Naive thymus-derived CD4-positive, alpha-beta T cell (primary cell): ENCODE measurements around the gene SOHLH2. TPM values are rescaled to one million over a fixed set of nuclear protein-coding genes. Genes with fewer than 3 reads are reported as not detected.

Source experiments
- ATAC-seq: fragments of 150-1000 bp; cut with Tn5 transposase; 2 replicates; pipeline ENCODE4 v1.10.0; 2021; ENCODE audit warnings: mild to moderate bottlenecking, moderate library complexity
- CTCF ChIA-PET: fragments of 350-600 bp; sonication (Branson Sonifier 250); formaldehyde crosslinking; loops from one replicate; lab custom pipeline; 2021; ENCODE audit warnings: antibody characterized with exemption; lab: Charles Lee
- POLR2A ChIA-PET: fragments of 350-600 bp; sonication (Branson Sonifier 250); formaldehyde crosslinking; loops from one replicate; lab custom pipeline; 2021; ENCODE audit warnings: antibody characterized with exemption, inconsistent platforms; lab: Charles Lee
- DNase-seq, 9 donors: peaks; one replicate each; pipeline versions ENCODE4 v3.0.0 to v3.0.0-alpha.2; 2020 to 2022; ENCODE audit warnings: mixed read lengths in 1 of 9
- H3K27ac ChIP-seq: one replicate; pipeline ENCODE4 v1.7.0; 2013; ENCODE audit warnings: mild to moderate bottlenecking, low read depth, low read length, moderate library complexity
- H3K27me3 ChIP-seq, 2 donors: one replicate each; pipeline ENCODE4 v1.7.0; 2013; ENCODE audit warnings: low read length in 2 of 2, mild to moderate bottlenecking in 2 of 2, moderate library complexity in 2 of 2; ENCODE audit not compliant: control insufficient read depth in 2 of 2, insufficient read depth in 2 of 2
- H3K36me3 ChIP-seq, 3 experiments: 1 replicate in 2 of 3; 2 replicates in 1 of 3; pipeline ENCODE4 v1.7.0; 2013; ENCODE audit warnings: low read length in 3 of 3, mild to moderate bottlenecking in 3 of 3, moderate library complexity in 1 of 3; ENCODE audit not compliant: insufficient read depth in 3 of 3, control insufficient read depth in 2 of 3
- H3K4me1 ChIP-seq, 2 donors: one replicate each; pipeline ENCODE4 v1.7.0; 2013; ENCODE audit warnings: low read length in 2 of 2, mild to moderate bottlenecking in 2 of 2, moderate library complexity in 1 of 2; ENCODE audit not compliant: control insufficient read depth in 2 of 2, insufficient read depth in 2 of 2
- H3K4me3 ChIP-seq: 2 replicates; pipeline ENCODE4 v1.7.0; 2013; ENCODE audit warnings: mild to moderate bottlenecking, low read length
- H3K9me3 ChIP-seq, 3 experiments: 1 replicate in 2 of 3; 2 replicates in 1 of 3; pipeline ENCODE4 v1.7.0; 2013; ENCODE audit warnings: low read length in 3 of 3; ENCODE audit not compliant: control insufficient read depth in 2 of 3
- H3K27ac Mint-ChIP-seq, 9 donors: one replicate each; pipeline ENCODE4 v1.8.0; 2020 to 2022; ENCODE audit warnings: mixed read lengths in 9 of 9, mild to moderate bottlenecking in 8 of 9, moderate library complexity in 5 of 9, inconsistent platforms in 2 of 9
- H3K27me3 Mint-ChIP-seq, 5 donors: one replicate each; pipeline ENCODE4 v1.8.0; 2021 to 2022; ENCODE audit warnings: mixed read lengths in 5 of 5, mild to moderate bottlenecking in 1 of 5
- H3K36me3 Mint-ChIP-seq, 5 donors: one replicate each; pipeline ENCODE4 v1.8.0; 2020 to 2022; ENCODE audit warnings: mixed read lengths in 5 of 5, mild to moderate bottlenecking in 3 of 5, inconsistent platforms in 1 of 5
- H3K4me1 Mint-ChIP-seq, 7 donors: one replicate each; pipeline ENCODE4 v1.8.0; 2020 to 2022; ENCODE audit warnings: mixed read lengths in 7 of 7, mild to moderate bottlenecking in 3 of 7, inconsistent platforms in 1 of 7
- H3K4me3 Mint-ChIP-seq, 10 donors: one replicate each; pipeline ENCODE4 v1.8.0; 2020 to 2022; ENCODE audit warnings: mild to moderate bottlenecking in 10 of 10, mixed read lengths in 10 of 10, moderate library complexity in 6 of 10, inconsistent platforms in 2 of 10
- H3K9me3 Mint-ChIP-seq, 11 donors: one replicate each; pipeline ENCODE4 v1.8.0; 2020 to 2022; ENCODE audit warnings: mixed read lengths in 11 of 11, mild to moderate bottlenecking in 4 of 11, inconsistent platforms in 1 of 11, moderate library complexity in 1 of 11
- intact Hi-C, 2 donors: fragments of 100-400 bp; cut with micrococcal nuclease; formaldehyde crosslinking; loops; one replicate each; pipeline ENCODE4 v1.15.1; 2023
- polyA plus RNA-seq, 2 donors: library from polyadenylated mRNA; unstranded; fragments of 300-500 nt; fragmentation: Illumina TruSeq; gene quantifications; one replicate each; pipeline ENCODE4 v1.2.3, GENCODE V29; 2021
- total RNA-seq, 6 experiments: library from RNA in 5 of 6; stranded (reverse) in 5 of 6; gene quantifications; 1 replicate in 5 of 6; 2 replicates in 1 of 6; pipeline ENCODE4 v1.2.3 and lab custom pipeline; 2021 to 2026

Gene SOHLH2
- total and polyA plus RNA-seq, 7 experiments from 2014 or later: not detected

DNA sequence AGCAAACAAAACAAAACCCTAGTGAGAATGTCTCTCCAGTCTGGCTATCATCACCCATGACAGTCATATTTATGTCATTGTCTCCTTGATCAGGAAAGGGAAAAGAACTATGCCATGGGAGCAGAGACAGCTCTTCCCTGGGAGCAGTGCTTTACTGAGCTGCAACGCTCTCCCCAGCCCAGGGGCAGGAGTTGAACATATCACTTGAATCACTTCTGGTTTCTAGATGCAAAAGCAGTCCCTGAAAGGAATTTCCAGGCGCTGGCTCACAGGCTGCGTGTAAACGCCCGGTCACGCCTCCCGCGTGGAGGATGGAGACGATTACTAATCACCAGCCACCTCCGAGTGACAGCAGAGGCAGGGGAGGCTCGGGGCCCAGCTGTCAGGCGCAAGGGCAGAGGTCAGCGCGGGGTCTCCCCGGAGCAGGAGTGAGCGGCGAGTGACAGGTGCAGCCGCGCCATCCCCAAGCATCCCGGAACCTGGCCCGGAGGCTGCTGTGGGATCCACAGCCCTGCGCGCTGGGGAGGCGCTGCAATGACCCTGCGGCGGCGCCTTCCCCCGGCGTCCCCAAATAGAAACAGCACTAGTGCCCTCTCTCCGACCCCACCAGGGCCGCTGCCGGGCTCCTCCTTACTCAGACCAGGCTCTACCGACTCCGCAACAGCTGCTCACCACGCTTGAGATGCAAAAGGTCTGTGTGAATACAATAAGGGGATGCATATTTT, 59.6 kb downstream of the SOHLH2 start:
- Histone ChIP-seq H3K4me1 (no peaks in the 10 kb centered on the region), H3K27ac (no peak overlapping the region), H3K4me3 (no peak overlapping the region), H3K9me3 (no peaks in the 10 kb centered on the region), H3K36me3 (no peaks in the 10 kb centered on the region), H3K27me3 (no peaks in the 10 kb centered on the region)
- Mint-ChIP-seq H3K27ac (peak overlapping the region in 1 of 9 donors; percentile 42), H3K4me1 (no peaks in the 10 kb centered on the region), H3K27me3 (peaks cover 13 to 28% (median 23%) of the 10 kb centered on the region in 5 donors), H3K36me3 (no peaks in the 10 kb centered on the region), H3K4me3 (no peak overlapping the region), H3K9me3 (peaks cover 0 to 21% (median 6%) of the 10 kb centered on the region in 11 donors)
- ATAC-seq (no peak), DNase-seq (no peak)
- intact Hi-C loops: no loop called here
- ChIA-PET CTCF (no interaction called here), POLR2A (no interaction called here)

DNA sequence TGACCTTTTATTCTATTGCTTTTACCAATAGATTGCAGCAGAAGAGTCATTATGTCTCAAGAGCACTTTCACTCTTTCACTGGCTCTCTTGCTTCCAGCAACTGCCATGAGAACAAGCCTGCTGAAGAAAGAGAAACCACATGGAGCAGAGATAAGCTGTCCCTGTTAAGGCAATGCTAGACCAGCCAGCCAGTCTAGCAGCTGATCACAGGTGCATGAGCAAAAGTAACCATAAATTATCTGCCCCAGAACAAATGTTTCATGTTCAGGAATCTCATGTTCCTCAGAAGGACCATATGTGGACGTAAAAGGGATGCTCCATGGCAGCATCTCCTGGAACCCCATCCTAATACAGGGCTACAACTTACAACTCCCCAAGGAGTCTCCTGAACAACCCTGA, 62.8 kb downstream of the SOHLH2 start:
- intact Hi-C loops: no loop called here
- Mint-ChIP-seq H3K36me3 (no peaks in the 10 kb centered on the region), H3K27me3 (peaks cover 13 to 32% (median 23%) of the 10 kb centered on the region in 5 donors), H3K27ac (no peak overlapping the region), H3K4me3 (no peak overlapping the region), H3K4me1 (no peaks in the 10 kb centered on the region), H3K9me3 (peaks cover 0 to 28% (median 6%) of the 10 kb centered on the region in 11 donors)
- H3K27ac ChIP-seq: no peak overlapping the region
- H3K4me1 ChIP-seq: no peaks in the 10 kb centered on the region
- CTCF ChIA-PET: no interaction called here
- no peak for DNase-seq
- POLR2A ChIA-PET: no interaction called here
- H3K36me3 ChIP-seq: no peaks in the 10 kb centered on the region
- H3K4me3 ChIP-seq: no peak overlapping the region
- no peak for ATAC-seq
- H3K27me3 ChIP-seq: no peaks in the 10 kb centered on the region
- H3K9me3 ChIP-seq: no peaks in the 10 kb centered on the region

DNA sequence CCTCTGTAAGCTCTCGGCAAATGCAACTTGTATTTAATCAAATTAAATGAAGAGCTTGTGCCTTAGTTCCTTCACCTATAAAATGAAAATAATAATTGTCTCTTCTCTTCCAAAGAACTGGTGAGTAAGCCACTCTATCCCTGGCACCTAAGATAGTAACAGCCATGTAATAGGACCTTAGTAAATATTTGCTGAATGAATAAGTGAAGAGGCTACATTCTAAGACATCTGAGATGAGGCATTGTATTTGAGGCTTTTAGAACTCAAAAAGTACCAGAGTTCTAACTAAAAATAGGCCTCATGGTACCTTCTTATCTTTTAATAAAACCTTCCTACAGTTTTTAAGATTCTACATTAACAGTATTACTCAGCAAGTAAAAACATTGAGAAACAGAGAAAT, 65.9 kb downstream of the SOHLH2 start:
- ATAC-seq: no peak
- Mint-ChIP-seq H3K36me3 (no peaks in the 10 kb centered on the region), H3K27ac (no peak overlapping the region), H3K4me3 (no peak overlapping the region), H3K4me1 (no peaks in the 10 kb centered on the region), H3K27me3 (peaks cover 0 to 8% (median 4%) of the 10 kb centered on the region in 5 donors), H3K9me3 (peaks cover 0 to 24% (median 4%) of the 10 kb centered on the region in 11 donors)
- ChIA-PET CTCF (no interaction called here), POLR2A (no interaction called here)
- no peak for DNase-seq
- H3K27me3 ChIP-seq: no peaks in the 10 kb centered on the region
- H3K27ac ChIP-seq: no peak overlapping the region
- intact Hi-C loops: no loop called here
- H3K4me1 ChIP-seq: no peaks in the 10 kb centered on the region
- H3K36me3 ChIP-seq: no peaks in the 10 kb centered on the region
- no peak overlapping the region for H3K4me3 ChIP-seq
- no peaks in the 10 kb centered on the region for H3K9me3 ChIP-seq

DNA sequence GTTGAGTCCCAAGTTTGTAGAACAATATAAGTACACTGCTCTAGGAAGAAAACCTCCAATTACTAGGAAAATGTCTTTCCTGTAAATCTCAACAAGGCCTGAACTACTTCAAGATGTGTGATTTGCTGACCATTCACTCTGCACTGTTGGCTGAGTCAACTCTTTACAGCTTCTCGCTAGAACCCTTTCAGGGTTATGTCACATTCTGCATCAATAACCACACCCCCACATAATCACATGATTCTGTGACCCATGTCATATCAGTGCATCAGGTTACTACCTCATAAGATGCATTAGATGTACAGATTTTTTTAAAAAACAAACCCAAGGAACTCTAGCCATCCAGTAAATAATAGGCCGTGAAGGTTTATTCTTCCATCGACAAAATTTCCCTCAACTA, 67.0 kb downstream of the SOHLH2 start:
- no peak overlapping the region for H3K4me3 Mint-ChIP-seq
- POLR2A ChIA-PET: no interaction called here
- no peaks in the 10 kb centered on the region for H3K9me3 ChIP-seq
- H3K4me3 ChIP-seq: no peak overlapping the region
- CTCF ChIA-PET: no interaction called here
- no peaks in the 10 kb centered on the region for H3K4me1 Mint-ChIP-seq
- H3K27me3 Mint-ChIP-seq: peaks cover 0 to 4% (median 0%) of the 10 kb centered on the region in 5 donors
- H3K36me3 ChIP-seq: no peaks in the 10 kb centered on the region
- H3K4me1 ChIP-seq: no peaks in the 10 kb centered on the region
- H3K27me3 ChIP-seq: no peaks in the 10 kb centered on the region
- H3K36me3 Mint-ChIP-seq: no peaks in the 10 kb centered on the region
- no peak for DNase-seq
- H3K27ac ChIP-seq: no peak overlapping the region
- intact Hi-C loops: no loop called here
- no peak for ATAC-seq
- no peak overlapping the region for H3K27ac Mint-ChIP-seq
- peaks cover 0 to 19% (median 4%) of the 10 kb centered on the region in 11 donors for H3K9me3 Mint-ChIP-seq

DNA sequence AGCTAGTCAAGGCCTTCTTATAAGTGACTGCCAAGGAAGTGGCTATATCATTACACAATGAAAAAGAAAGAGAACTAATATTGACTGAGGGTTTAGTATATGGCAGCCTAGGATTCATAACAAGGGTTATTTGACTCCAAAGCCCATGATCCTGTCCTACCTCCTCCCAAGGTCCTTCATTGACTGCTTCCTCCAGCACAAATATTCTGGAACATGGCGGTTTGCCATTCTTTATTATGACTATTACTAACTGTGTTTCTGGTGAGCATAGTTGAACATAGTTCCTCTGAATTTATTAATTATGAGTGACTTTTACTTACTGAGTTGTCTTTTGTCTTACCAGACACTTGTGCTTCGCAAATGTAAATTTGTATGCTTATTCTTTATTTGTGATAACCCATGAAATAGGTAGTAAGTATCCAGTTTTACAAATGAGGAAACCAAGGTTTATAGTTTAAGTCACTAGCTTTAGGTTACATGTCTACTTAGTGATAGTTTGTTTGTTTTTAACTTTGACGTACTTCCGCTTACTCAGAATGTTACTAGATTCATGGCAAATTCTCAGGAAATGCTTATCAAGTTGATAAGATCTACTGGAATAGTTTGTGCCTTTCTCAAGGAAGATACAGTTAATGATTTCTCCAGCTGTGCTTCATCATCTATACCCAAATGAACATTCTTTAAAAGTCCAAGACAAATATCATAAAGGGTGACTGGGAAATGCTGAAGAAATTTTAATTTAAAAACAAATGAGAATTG, 67.7 kb downstream of the SOHLH2 start:
- intact Hi-C loops: no loop called here
- ATAC-seq (no peak), DNase-seq (no peak)
- Mint-ChIP-seq H3K27ac (no peak overlapping the region), H3K36me3 (no peaks in the 10 kb centered on the region), H3K9me3 (peaks cover 0 to 16% (median 4%) of the 10 kb centered on the region in 11 donors), H3K27me3 (peaks cover 0 to 4% (median 0%) of the 10 kb centered on the region in 5 donors), H3K4me3 (no peak overlapping the region), H3K4me1 (no peaks in the 10 kb centered on the region)
- no peaks in the 10 kb centered on the region for H3K27me3 ChIP-seq
- no peaks in the 10 kb centered on the region for H3K36me3 ChIP-seq
- ChIA-PET POLR2A (no interaction called here), CTCF (no interaction called here)
- H3K9me3 ChIP-seq: no peaks in the 10 kb centered on the region
- H3K27ac ChIP-seq: no peak overlapping the region
- H3K4me3 ChIP-seq: no peak overlapping the region
- H3K4me1 ChIP-seq: no peaks in the 10 kb centered on the region

DNA sequence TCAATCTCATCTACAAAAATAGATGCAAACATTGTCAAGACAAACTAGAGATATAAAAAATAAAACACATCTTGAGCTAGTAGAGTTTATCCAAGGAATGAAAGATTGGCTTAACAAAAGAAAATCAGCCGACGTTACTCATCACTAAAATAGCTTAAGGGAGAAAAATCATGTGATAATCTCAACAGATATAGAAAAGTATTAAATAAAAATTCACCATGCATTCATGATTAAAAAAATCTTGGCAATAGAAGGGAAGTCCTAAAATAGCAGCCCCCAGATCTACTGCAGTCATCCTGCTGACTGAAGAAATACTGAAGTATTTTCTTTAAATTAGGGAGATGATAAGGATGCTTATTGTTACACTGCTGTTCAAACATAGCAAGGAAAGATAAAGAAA, 70.6 kb downstream of the SOHLH2 start:
- no peaks in the 10 kb centered on the region for H3K36me3 Mint-ChIP-seq
- Histone ChIP-seq H3K27me3 (no peaks in the 10 kb centered on the region), H3K4me3 (no peak overlapping the region), H3K4me1 (no peaks in the 10 kb centered on the region), H3K27ac (no peak overlapping the region), H3K9me3 (no peaks in the 10 kb centered on the region), H3K36me3 (no peaks in the 10 kb centered on the region)
- no peaks in the 10 kb centered on the region for H3K4me1 Mint-ChIP-seq
- DNase-seq (no peak), ATAC-seq (no peak)
- POLR2A ChIA-PET: no interaction called here
- H3K27ac Mint-ChIP-seq: no peak overlapping the region
- peaks cover 0 to 12% (median 0%) of the 10 kb centered on the region in 11 donors for H3K9me3 Mint-ChIP-seq
- H3K4me3 Mint-ChIP-seq: no peak overlapping the region
- intact Hi-C loops: no loop called here
- H3K27me3 Mint-ChIP-seq: peaks cover 0 to 8% (median 0%) of the 10 kb centered on the region in 5 donors
- CTCF ChIA-PET: no interaction called here
